GM12875 (cell line): ENCODE results near the gene S100A2.

Experiments
- H3K4me3 ChIP-seq: one replicate; pipeline ENCODE4 v1.5.1; 2011; ENCODE audit warnings: low read depth, low read length, control low read depth
- TF ChIP-seq, protein P1 (sequence below): IDR thresholded peaks from 2 replicates; pipeline ENCODE4 v1.5.1; 2011; ENCODE audit warnings: low read depth, mild to moderate bottlenecking, control low read depth, inconsistent platforms, low read length, moderate library complexity, borderline replicate concordance; ENCODE audit not compliant: insufficient read depth

Gene S100A2

DNA sequence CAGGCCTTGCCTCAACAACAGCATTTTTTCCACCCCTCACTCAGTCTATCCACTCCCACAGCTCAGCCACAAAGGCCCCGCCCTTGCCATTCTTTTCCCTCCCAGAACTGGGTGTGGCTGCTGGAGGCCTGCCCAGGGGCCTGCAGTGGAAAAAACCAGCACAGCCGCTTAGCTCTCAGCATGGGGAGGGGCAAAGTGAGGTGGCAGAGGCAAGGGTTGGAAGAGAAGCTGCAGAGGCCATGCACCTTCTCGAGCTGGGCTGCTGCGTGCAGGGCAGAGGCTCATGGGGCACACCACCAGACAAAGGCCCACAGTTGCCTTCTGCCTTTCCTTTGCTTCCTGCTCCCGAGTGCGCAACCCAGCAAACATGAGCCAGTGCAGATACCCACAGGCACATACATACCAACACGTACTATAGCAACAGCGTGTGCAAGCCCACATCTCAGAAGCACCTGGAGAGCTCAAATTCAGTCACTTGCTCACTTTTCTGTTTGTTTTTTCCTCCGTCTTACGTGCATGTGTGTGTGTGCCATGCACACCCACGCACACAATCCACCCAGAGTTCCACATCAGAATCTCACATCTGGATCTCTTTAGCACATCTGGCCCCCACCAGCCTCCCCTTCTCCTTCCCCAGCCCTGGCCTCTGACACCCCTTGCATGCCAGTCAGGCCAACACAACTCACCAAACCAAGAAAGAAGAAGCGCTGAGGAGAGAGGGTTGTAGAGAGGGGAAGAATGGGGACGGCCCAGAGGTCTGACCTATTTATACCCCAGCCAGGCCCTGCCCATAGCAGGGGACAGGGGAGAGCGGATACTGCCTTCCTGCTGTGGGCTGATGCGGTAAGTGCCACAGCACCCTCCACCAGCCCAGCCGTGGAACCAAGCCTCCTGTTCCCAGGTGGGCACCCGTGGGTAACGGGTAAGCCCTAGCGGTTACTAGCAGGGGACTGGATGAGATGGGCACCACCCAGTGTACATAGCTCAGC, 20.3 kb downstream of the S100A2 start, which contains the start of gene S100A4:
S100A4 (minus strand) TSS at position 740 of the 989 bp plus-strand sequence. CDS start 1,012 bp downstream, outside the sequence.
- H3K4me3 ChIP-seq: peak within 1 kb of the TSS; percentile 16

DNA sequence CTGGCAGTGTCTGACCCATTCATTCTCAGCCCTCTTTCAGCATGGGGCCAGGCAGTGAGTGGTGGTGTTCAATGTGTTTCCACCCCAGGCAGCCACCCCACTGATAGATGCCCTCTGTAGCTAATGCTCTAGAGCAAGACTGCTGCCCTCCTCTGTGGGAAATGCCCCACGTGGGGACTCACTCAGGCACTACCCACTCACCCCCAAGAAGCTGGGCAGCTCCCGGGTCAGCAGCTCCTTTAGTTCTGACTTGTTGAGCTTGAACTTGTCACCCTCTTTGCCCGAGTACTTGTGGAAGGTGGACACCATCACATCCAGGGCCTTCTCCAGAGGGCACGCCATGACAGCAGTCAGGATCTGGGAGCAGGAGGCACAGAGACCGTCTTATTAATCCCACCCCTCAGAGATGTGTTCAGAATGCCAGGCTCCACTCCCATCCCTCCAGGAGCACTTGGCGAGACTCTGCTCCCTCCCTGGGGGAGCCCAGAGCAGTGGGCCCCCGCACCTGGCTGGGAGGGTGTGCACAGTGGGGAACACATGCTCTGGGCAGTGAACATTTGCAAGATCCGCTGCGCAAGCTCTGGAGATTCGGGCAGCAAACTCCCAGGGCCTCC, 21.1 kb downstream of the S100A2 start:
- TF ChIP-seq, protein P1, sequence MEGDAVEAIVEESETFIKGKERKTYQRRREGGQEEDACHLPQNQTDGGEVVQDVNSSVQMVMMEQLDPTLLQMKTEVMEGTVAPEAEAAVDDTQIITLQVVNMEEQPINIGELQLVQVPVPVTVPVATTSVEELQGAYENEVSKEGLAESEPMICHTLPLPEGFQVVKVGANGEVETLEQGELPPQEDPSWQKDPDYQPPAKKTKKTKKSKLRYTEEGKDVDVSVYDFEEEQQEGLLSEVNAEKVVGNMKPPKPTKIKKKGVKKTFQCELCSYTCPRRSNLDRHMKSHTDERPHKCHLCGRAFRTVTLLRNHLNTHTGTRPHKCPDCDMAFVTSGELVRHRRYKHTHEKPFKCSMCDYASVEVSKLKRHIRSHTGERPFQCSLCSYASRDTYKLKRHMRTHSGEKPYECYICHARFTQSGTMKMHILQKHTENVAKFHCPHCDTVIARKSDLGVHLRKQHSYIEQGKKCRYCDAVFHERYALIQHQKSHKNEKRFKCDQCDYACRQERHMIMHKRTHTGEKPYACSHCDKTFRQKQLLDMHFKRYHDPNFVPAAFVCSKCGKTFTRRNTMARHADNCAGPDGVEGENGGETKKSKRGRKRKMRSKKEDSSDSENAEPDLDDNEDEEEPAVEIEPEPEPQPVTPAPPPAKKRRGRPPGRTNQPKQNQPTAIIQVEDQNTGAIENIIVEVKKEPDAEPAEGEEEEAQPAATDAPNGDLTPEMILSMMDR: no peak
- H3K4me3 ChIP-seq: no peak overlapping the region

More for the DNA sequence above, 20.3 kb downstream of the S100A2 start, which contains the start of gene S100A4:
- TF ChIP-seq, protein P1: no peak

DNA sequence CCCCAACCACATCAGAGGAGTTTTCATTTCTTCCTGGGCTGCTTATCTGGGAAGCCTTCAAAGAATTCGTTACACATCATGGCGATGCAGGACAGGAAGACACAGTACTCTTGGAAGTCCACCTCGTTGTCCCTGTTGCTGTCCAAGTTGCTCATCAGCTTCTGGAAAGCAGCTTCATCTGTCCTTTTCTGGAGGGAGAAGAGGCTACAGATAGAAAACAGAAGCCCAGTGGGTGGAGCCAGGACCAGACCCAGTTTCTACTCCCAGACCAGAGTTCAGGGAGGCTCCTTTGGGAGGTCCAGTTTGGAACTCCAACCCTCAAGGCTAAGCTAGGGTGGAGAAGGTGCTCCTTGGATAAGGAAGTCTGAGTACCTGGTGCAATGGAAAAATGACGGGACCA, 21.9 kb downstream of the S100A2 start:
- no peak overlapping the region for H3K4me3 ChIP-seq
- TF ChIP-seq, protein P1: no peak

- H3K4me3 ChIP-seq: no peak overlapping the region
- TF ChIP-seq, protein P1: no peak
Measured at GRCh38 chr1:153542956-153543711, 22.5 kb downstream of the S100A2 start.

DNA sequence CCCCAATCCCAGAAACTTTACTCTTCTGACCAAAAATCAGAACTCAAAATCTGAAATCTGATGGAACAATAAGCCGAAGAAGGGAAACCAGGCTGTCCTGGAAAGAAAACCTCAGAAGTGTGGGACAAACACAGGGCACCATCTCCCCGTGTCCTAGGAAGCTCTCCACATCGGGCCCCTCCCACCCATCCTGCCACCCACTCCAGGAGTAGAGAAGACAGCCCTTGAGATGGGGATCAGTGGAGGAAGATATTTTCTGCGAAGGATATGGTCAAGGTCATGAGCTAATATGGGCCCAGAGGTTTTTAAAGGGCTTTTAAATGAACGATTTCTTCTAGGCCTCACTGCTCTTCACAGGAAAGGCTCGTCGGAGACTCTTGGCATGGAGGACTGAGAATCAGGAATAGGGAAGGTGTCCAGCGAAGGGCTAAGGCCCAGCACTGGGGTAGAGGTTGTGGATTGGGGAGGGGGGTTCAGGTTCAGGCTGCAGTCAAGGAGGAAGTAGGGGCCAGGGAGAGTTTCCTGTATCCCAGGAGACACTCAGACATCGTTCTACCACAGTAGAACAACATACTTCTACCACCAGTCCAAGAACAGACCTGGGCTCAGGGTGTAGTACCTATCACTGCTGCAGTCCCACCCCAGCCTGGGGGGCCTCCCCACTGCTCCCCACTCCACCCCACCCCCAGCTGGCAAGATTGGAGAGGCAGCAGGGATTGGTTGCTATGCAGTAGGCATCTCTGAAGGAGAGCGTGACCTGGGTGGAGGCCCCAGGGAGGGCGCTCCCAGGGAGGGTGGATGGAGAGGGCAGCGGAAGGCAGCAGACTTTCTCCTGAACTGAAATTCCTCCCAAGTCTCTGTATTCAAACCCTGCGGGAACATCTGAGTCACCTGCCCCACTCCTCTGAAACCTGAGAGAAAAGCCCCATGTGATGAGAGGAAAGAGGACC, 23.7 kb downstream of the S100A2 start:
- TF ChIP-seq, protein P1: no peak
- H3K4me3 ChIP-seq: no peak overlapping the region
